GM18520 (cell line): ENCODE measurements around the gene MBD3L3.
"Not testable (repeated sequence)": the region's sequence is repeated elsewhere in the genome, so short reads cannot be mapped to it uniquely, and the experiment has no call there.

Experiments used
- ATAC-seq: cut with Tn5 transposase; IDR thresholded peaks from one replicate; pipeline ENCODE4 v1.9.1; 2021; ENCODE audit not compliant: unreplicated experiment

The MBD3L3 gene

GRCh38 chr19:7058576-7058975, at the start of gene MBD3L3:
MBD3L3 (minus strand) TSS chr19:7058676; CDS start chr19:7058605, 71 bp downstream.
- ATAC-seq, result not testable (repeated sequence)

- no peak for ATAC-seq
Observed at GRCh38 chr19:7106711-7107657, 48.5 kb upstream of the MBD3L3 start.

- ATAC-seq, result no peak
Observed at GRCh38 chr19:7104747-7105447, 46.4 kb upstream of the MBD3L3 start.

GRCh38 chr19:7101498-7102253, 43.2 kb upstream of the MBD3L3 start:
- no peak for ATAC-seq

- no peak for ATAC-seq
Observed at GRCh38 chr19:7099597-7099921, 41.1 kb upstream of the MBD3L3 start.

- peak; percentile 69 for ATAC-seq
Observed at GRCh38 chr19:7098701-7099596, 40.5 kb upstream of the MBD3L3 start.

GRCh38 chr19:7098096-7098495, 39.6 kb upstream of the MBD3L3 start:
- ATAC-seq, result no peak

GRCh38 chr19:7088999-7089398, 30.5 kb upstream of the MBD3L3 start:
- no peak for ATAC-seq

GRCh38 chr19:7083076-7083956, 24.8 kb upstream of the MBD3L3 start:
- ATAC-seq, result no peak

- no peak for ATAC-seq
Observed at GRCh38 chr19:7078008-7078407, 19.5 kb upstream of the MBD3L3 start.

GRCh38 chr19:7076151-7076550, 17.7 kb upstream of the MBD3L3 start:
- ATAC-seq, result no peak

GRCh38 chr19:7074705-7075282, 16.3 kb upstream of the MBD3L3 start:
- ATAC-seq, result no peak

GRCh38 chr19:7072541-7072940, 14.1 kb upstream of the MBD3L3 start:
- no peak for ATAC-seq

GRCh38 chr19:7069904-7070226, 11.4 kb upstream of the MBD3L3 start:
- no peak for ATAC-seq

- peak; percentile 82 for ATAC-seq
Observed at GRCh38 chr19:7069042-7069903, 10.8 kb upstream of the MBD3L3 start, which contains the start of gene ZNF557. ZNF557 (plus strand) TSS chr19:7069703; CDS start chr19:7075075, 5,372 bp downstream.

- no peak for ATAC-seq
Observed at GRCh38 chr19:7068599-7068998, 10.1 kb upstream of the MBD3L3 start.

GRCh38 chr19:7067716-7068115, 9.2 kb upstream of the MBD3L3 start:
- ATAC-seq, result no peak

GRCh38 chr19:7067122-7067521, 8.6 kb upstream of the MBD3L3 start:
- not testable (repeated sequence) for ATAC-seq
